Upper lobe of left lung (tissue), 4 donors: ENCODE data around the gene GOLGA6B.
"Not testable (repeated sequence)": the region's sequence is repeated elsewhere in the genome, so short reads cannot be mapped to it uniquely, and the experiment has no call there.

ENCODE experiments used
- CTCF ChIP-seq, 6 experiments: fragments of 450-650 bp in 4 of 6; fragments of 200-600 bp in 2 of 6; sonication (generic) in 2 of 6; IDR thresholded peaks; one replicate each; pipeline ENCODE4 v1.5.1; 2016 to 2019; ENCODE audit warnings: antibody characterized with exemption in 6 of 6
- EP300 ChIP-seq, 4 donors: sonication (generic); formaldehyde crosslinking; IDR thresholded peaks; one replicate each; pipeline ENCODE4 v1.5.1; 2017; ENCODE audit warnings: antibody characterized with exemption in 4 of 4, control low read depth in 2 of 4
- POLR2A ChIP-seq, 4 donors: fragments of 450-650 bp; IDR thresholded peaks; one replicate each; pipeline ENCODE4 v1.5.1; 2016 to 2017; ENCODE audit warnings: antibody characterized with exemption in 4 of 4, mild to moderate bottlenecking in 2 of 4
- POLR2AphosphoS5 ChIP-seq, 2 donors: sonication (generic); formaldehyde crosslinking; IDR thresholded peaks; one replicate each; pipeline ENCODE4 v1.5.1; 2017; ENCODE audit warnings: antibody characterized with exemption in 2 of 2

GRCh38 chr15:72648631-72649253, 5.8 kb upstream of the GOLGA6B start:
- not testable (repeated sequence) for TF ChIP-seq CTCF, POLR2A, POLR2AphosphoS5, EP300 (IDR thresholded peaks at IDR 0.05)
